IPS-NIHi11 (cell line): ENCODE data around the gene OSBPL5.
A peak's percentile ranks its signal among the peaks of the same experiment; 100 is the strongest.

Experiments used
- DNase-seq: peaks from one replicate; pipeline ENCODE4 v3.0.0; 2012; ENCODE audit warnings: mixed read lengths, low spot score

The OSBPL5 gene

GRCh38 chr11:3050386-3051195 is 114.5 kb downstream of the OSBPL5 start:
- DNase-seq = no peak

- DNase-seq = peak; percentile 39
These were observed 115.5 kb downstream of the OSBPL5 start for GRCh38 chr11:3049430-3050243.

GRCh38 chr11:3047637-3048036 is 117.5 kb downstream of the OSBPL5 start:
- DNase-seq = no peak

GRCh38 chr11:3046641-3047040 is 118.5 kb downstream of the OSBPL5 start:
- DNase-seq = no peak

GRCh38 chr11:3046190-3046589 is 118.9 kb downstream of the OSBPL5 start:
- DNase-seq = peak; percentile 73

- DNase-seq = no peak
These were observed 120.2 kb downstream of the OSBPL5 start for GRCh38 chr11:3044915-3045314.

- no peak for DNase-seq
These were observed 121.1 kb downstream of the OSBPL5 start for GRCh38 chr11:3044004-3044403.

- DNase-seq = no peak
These were observed 121.7 kb downstream of the OSBPL5 start for GRCh38 chr11:3043315-3043871.

GRCh38 chr11:3042496-3043314 is 122.4 kb downstream of the OSBPL5 start:
- no peak for DNase-seq

GRCh38 chr11:3041699-3042441 is 123.2 kb downstream of the OSBPL5 start:
- no peak for DNase-seq

GRCh38 chr11:3040881-3041280 is 124.2 kb downstream of the OSBPL5 start:
- no peak for DNase-seq

- DNase-seq = no peak
These were observed 127.2 kb downstream of the OSBPL5 start for GRCh38 chr11:3037945-3038271.
